Right ventricle myocardium inferior (tissue), 1 donor: ENCODE results near the gene HDC. TPM values are rescaled to one million over a fixed set of nuclear protein-coding genes. Genes with fewer than 3 reads are reported as not detected.

Source experiments
- total RNA-seq: library from RNA; stranded (reverse); fragmentation: NEBNext Ultra II Directional; extraction: Animal tissue kit (Norgen Biotek cat#: 25700); gene quantifications from one replicate; pipeline ENCODE4 v1.2.1, GENCODE V29; 2021
- donor health status: DM: no; HTN: yes; CAD: no; lungs with severe emphysema.

Gene HDC
- total RNA-seq, 1 donor from 2014 or later: 0.57 TPM

Other genes starting within 250 kb of the HDC start
- gene ATP8B4, start 146.5 kb downstream of the HDC start, total RNA-seq: 6.1 TPM
- gene SLC27A2, start 83.5 kb downstream of the HDC start, total RNA-seq: not detected
- 10.9 TPM for gene GABPB1, start 89.5 kb upstream of the HDC start, total RNA-seq
- gene USP8, start 158.7 kb upstream of the HDC start, total RNA-seq: 44.7 TPM